Activated CD8-positive, alpha-beta memory T cell treated with anti-CD3 and anti-CD28 coated beads for 48 hours (primary cell): ENCODE results near the gene MED31.
A peak's percentile ranks its signal among the peaks of the same experiment; 100 is the strongest.
"Not testable (repeated sequence)": the region's sequence is repeated elsewhere in the genome, so short reads cannot be mapped to it uniquely, and the experiment has no call there.

Source experiments
- DNase-seq, 3 experiments: peaks; one replicate each; pipeline ENCODE4 v3.0.0-alpha.2; 2020; ENCODE audit warnings: low read depth in 2 of 3, low spot score in 2 of 3

Gene MED31

GRCh38 chr17:6655732-6656361 is 4.4 kb upstream of the MED31 start:
- not testable (repeated sequence) for DNase-seq

- DNase-seq = no peak
These were observed 3.7 kb upstream of the MED31 start for GRCh38 chr17:6654841-6655731.

- DNase-seq = no peak
These were observed 581 bp upstream of the MED31 start for GRCh38 chr17:6651919-6652452.

- no peak for DNase-seq
These were observed 3.2 kb downstream of the MED31 start for GRCh38 chr17:6648181-6648580.

GRCh38 chr17:6643451-6644125 is 7.8 kb downstream of the MED31 start:
- no peak for DNase-seq

- DNase-seq = no peak
These were observed 8.8 kb downstream of the MED31 start for GRCh38 chr17:6642592-6642991.

GRCh38 chr17:6641247-6641863 is 10.1 kb downstream of the MED31 start:
- DNase-seq = no peak

GRCh38 chr17:6640536-6641246 is 10.7 kb downstream of the MED31 start, which contains the start of the genes KIAA0753 and TXNDC17:
Gene KIAA0753 (minus strand): TSS chr17:6640711. CDS start chr17:6635103, 5,608 bp downstream.
Gene TXNDC17 (plus strand): TSS chr17:6641060. CDS start chr17:6641083, 23 bp downstream.
- peak; percentile 90 to 91 (median 91) for DNase-seq

GRCh38 chr17:6639586-6640535 is 11.5 kb downstream of the MED31 start:
- no peak for DNase-seq

GRCh38 chr17:6639014-6639585 is 12.3 kb downstream of the MED31 start:
- DNase-seq = no peak

- DNase-seq = no peak
These were observed 13.1 kb downstream of the MED31 start for GRCh38 chr17:6638046-6638908.

GRCh38 chr17:6637458-6637840 is 14.0 kb downstream of the MED31 start:
- no peak for DNase-seq

GRCh38 chr17:6636616-6637457 is 14.6 kb downstream of the MED31 start:
- no peak for DNase-seq

GRCh38 chr17:6636105-6636504 is 15.3 kb downstream of the MED31 start:
- no peak for DNase-seq

- DNase-seq = no peak
These were observed 18.1 kb downstream of the MED31 start for GRCh38 chr17:6633263-6633662.

GRCh38 chr17:6632530-6632929 is 18.9 kb downstream of the MED31 start:
- no peak for DNase-seq

GRCh38 chr17:6630390-6630789 is 21.0 kb downstream of the MED31 start:
- DNase-seq = no peak
